GM21786 (cell line): Measurements from ENCODE around the gene MT1G.
"Not testable (repeated sequence)": the region's sequence is repeated elsewhere in the genome, so short reads cannot be mapped to it uniquely, and the experiment has no call there.

Source experiments
- ATAC-seq: cut with Tn5 transposase; IDR thresholded peaks from one replicate; pipeline ENCODE4 v1.9.1; 2021; ENCODE audit not compliant: unreplicated experiment

MT1G gene

DNA sequence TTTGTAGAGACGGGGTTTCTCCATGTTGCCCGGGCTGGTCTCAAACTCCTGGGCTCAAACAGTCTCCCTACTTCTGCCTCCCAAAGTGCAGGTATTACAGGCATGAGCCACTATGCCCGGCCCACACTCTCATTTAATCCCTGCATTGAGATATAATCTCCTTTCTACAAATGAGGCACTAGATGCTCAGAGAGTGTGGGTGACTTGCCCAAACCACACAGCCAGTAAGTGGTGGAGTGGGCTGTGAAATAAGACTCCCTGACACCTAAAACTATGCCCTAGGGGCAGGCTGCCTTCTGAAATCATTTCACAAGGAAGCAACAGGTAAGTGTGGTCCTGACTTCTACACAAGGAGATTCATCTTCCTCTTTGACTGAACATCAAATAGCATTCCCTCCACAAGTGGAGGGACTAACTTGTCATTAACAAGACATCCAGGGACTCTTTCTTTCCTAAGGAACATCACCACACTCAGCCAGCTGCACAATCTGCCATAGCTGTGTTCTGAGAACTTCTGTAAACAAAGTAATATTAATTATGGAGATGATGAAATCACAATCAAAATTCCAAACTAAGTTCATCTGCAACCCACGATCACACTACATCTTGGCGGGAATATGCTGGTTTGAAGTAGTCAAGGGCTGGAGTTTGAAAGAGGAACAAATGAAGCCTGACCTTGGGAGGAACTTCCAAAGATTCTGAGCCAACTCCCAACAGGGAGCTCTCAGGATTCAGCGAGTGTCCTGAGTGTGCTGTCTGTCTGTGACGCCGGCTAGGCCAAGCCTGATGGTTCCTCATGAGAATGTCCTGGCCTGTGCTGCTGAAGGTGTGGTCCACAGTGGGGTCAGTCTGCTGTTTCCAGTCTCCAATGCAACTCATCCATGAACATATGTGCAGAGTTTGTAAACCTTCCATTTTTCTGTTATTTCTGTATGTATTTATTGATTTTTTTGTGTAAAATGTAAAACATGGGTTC lies 2.3 kb downstream of the MT1G start:
- ATAC-seq: not testable (repeated sequence)

GRCh38 chr16:56664506-56664905 lies 3.4 kb downstream of the MT1G start:
- no peak for ATAC-seq

DNA sequence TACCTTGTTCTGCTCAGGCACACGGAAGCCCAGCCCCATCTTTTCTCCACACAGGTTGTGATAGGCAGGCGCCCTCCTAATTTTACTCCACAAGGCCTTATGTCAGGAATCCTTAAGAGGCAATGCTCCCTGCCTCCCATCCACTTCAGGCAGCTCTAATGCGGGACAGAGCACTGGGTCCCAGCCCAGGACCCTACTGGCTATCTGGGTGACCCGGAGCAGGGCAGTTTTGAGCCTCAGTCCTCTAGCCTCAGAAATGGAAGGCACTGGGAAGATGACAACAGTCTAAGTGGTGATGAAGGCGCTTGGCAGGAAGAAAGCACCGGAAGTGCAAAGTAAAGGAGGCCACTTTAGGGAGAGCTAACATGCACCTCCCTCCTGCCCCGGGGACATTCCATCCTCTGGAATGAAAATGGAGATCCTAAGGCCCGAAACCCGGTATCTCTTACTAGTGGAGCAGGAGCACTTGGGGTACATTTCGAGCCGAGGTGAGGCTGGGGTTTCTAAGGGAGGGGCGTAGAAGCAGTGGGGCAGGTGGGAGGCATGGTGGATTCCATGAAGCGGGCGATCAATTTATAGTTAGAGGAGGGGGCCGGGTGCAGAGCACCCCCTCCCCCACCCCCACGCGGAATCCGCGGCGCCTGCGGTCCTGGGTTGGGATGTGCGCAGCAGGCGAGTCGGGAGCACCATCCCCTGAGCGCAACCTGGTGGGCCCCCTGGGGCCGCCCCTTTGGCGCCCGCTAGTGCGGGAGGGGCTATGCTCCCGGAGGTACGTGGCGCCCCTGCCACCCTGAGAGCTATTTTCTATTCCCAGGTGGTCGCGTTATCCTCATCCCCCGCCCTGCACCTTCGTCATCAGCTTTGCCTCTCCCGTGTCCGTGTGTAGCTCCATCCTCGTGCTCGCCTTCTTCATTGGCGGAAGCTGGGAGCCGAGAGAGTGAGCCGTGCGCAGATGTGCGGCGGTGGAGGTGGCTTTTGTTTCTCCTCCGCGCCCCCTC lies 5.2 kb downstream of the MT1G start:
- ATAC-seq: no peak

- ATAC-seq: no peak
These were observed 9.5 kb downstream of the MT1G start for GRCh38 chr16:56658327-56658875.

DNA sequence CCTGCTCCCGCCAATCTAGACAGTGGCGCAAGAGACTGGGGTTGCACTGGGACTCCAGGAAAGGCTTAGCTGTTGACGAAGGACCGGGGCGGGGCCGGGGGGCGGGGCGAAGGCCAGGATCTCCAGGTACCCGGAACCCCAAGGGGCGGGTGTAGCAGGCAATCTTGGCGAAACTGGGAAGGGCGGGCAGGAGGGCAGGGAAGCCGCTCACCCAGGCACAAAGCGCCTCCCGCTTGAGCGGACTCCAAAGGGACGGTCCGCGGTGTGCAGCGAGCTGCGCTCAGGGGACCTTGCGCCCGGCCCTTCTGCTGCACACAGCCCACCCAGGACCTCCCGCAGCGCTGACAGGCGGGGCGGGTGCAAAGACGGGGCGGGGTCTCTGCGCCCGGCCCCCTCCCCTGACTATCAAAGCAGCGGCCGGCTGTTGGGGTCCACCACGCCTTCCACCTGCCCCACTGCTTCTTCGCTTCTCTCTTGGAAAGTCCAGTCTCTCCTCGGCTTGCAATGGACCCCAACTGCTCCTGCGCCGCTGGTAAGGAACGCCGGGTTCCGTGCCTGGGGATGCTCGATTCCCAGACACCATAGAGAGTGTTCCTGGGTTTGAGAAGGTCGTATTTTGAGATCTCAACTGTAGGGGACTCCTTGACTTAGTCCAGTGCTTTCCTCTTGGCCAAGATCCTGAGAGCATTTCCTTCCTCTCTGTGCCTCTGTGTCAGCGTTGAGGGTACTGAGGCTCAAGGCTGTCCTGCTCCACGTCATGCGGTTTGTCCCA lies 10.1 kb downstream of the MT1G start, which contains the start of gene MT1F:
Gene MT1F (plus strand): TSS at position 405 of the 772 bp plus-strand sequence. CDS start 100 bp downstream, at position 505.
- ATAC-seq: no peak

GRCh38 chr16:56653218-56653617 lies 14.6 kb downstream of the MT1G start:
- ATAC-seq: no peak

- ATAC-seq: no peak
These were observed 15.3 kb downstream of the MT1G start for GRCh38 chr16:56652600-56652999.

DNA sequence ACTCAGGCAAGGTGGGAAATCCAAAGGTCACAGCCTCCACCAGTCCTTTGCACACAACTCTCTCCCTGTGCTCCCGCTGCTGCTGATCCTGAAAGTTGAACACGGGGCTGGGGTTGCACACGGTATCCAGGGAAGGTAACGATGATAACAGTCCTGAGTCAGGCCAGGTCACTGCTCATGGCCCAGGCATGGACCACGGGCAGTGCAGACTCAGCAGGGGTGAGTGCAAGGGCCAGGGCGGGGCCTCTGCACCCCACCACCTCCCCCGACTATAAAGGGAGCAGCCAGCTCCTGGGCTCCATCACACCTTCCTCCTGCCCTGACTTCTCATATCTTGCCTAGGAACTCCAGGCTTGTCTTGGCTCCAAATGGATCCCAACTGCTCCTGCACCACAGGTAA lies 16.3 kb downstream of the MT1G start, which contains the start of gene MT1B:
Gene MT1B (plus strand): TSS at position 301 of the 400 bp plus-strand sequence. CDS start 68 bp downstream, at position 369.
- no peak for ATAC-seq

DNA sequence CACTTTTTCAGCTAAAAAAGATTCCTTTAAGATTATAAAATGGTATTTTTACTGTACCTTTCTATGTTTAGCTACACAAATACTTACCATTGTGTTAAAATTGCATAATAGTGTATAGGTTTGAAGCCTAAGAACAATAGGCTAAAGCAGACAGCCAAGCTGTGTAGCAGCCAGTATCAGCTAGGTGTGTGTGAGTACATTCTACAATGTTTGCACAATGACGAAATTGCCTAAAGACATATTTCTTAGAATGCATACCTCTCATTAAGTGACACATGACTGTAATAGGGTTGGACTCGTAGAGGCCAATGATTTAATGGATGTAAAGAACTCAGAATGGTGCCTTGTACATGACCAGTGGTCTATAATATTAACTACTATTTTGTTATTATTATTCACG lies 18.0 kb downstream of the MT1G start:
- ATAC-seq: no peak

DNA sequence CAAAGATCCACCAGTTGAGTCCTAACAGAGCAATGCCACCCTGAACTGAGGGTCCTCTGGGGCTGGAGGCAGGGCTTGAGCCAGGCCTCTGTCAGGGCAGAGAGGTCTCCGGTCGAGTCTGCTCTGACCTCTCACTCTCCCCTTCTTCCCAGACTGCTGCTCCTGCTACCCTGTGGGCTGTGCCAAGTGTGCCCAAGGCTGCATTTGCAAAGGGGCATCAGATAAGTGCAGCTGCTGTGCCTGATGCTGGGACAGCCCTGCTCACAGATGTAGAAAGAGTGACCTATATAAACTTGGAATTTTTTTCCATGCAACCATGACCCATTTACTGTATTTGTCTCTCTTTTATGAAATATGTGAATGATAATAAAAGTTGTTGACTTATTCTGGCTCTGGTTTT lies 18.6 kb downstream of the MT1G start:
- no peak for ATAC-seq

DNA sequence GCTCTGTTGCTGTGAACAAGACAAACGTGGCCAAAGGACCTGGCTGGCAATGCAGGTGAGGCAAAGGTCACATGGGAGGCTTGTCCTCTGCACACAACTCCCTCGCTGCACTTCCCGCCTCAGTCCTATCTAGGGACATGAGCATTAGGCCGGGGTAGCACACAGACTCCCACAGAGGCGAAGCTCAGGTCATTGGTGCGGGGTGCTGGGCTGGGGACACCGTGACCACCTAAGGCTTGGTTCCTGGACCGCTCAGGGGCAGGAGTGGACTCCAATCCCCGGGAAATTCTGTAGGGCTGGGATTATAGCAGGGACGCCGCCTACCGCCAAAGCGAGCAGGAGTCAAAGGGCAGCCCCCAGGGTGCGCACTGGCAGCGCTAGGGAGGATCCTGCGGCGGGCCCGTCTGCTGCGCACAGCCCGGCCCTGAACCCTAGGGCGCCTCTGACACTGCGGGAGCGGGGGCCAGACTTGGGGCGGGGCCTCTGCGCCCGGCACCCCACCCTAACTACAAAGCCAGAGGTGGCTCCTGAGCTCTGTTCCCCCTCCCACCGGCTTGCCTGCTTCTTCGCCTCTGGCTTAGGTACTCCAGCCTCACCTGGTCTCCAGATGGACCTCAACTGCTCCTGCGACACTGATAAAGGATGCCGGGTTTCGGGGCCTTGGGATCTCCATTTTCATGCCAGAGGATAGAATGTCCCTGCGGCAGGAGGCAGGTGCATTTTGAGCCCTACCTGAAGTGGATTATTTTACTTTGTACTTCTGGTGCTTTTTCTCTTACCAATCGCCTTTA lies 20.0 kb downstream of the MT1G start:
- no peak for ATAC-seq

GRCh38 chr16:56645838-56646237 lies 22.0 kb downstream of the MT1G start:
- no peak for ATAC-seq

- no peak for ATAC-seq
These were observed 22.6 kb downstream of the MT1G start for GRCh38 chr16:56645311-56645710.

DNA sequence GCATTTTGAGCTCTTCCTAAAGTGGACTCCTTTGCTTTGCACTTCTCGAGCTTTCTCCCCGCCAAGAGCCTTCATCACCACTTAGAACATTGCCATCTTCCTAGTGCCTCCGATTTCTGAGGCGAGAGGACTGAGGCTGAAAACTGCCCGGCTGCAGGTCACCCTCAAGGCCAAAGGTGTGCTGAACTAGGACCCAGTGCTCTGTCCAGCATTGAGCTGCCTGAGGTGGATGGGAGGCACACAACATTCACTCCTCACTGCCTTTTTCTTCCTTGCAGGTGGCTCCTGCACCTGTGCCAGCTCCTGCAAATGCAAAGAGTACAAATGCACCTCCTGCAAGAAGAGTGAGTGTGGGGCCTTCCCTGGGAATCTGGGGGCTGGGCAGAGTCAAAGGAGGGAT lies 24.0 kb downstream of the MT1G start:
- ATAC-seq: no peak

DNA sequence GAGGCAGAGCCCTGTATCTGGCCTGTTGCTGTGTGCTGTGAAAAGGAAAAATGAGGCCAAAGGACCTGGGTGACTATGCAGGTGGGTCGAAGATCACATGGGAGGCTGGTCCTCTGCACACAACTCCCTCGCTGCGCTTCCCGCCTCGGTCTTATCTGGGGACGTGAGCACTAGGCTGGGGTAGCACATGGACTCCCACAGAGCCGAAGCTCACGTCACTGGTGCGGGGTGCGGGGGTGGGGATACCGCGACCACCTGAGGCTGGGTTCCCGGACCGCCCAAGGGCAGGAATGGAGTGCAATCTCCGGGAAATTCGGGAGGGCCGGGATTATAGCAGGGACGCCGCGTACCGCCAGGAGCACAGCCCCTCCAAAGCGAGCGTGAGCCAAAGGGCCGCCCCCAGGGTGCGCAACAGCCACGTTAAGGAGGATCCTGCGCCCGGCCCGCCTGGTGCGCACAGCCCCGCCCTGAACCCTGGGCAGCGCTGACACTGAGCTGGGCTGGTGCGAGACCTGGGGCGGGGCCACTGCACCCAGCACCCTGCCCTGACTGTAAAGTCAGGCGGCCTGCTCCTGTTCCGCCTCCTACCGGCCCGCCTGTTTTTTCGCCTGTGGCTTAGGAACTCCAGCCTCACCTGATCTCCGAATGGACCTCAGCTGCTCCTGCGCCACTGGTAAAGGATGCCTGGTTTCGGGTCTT lies 24.6 kb downstream of the MT1G start:
- peak; percentile 76 for ATAC-seq

- ATAC-seq: no peak
These were observed 26.7 kb downstream of the MT1G start for GRCh38 chr16:56641166-56641565.

DNA sequence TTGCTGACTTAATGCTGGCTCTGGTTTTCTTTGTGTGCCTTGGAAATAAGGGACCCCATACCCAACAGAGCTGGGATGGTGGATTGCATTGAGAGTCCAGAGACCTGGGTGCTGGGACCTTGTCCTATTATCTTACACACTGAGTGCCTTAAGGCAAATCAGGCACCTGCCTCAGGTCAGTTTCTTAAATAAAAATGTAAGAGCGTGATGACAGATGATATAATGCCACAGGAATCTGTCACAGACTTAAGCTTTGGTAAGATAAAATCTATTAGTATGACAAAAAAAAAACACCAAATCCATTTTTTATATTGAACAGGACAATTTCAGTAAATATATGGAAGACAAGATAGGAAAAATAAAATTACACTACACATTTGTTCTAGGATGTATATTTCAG lies 27.8 kb downstream of the MT1G start:
- no peak for ATAC-seq

GRCh38 chr16:56639045-56639444 lies 28.8 kb downstream of the MT1G start:
- no peak for ATAC-seq
